Neural cell (in vitro differentiated cells): ENCODE measurements around the gene GATAD2A. TPM values are rescaled to one million over a fixed set of nuclear protein-coding genes. Genes with fewer than 3 reads are reported as not detected.

Experiments used
- H2AFZ ChIP-seq: fragments of 200-600, 300-800 bp; sonication (generic), shearing (Covaris generic); 2 replicates; pipeline ENCODE4 v1.6.0; 2014; ENCODE audit warnings: low read depth, mild to moderate bottlenecking, antibody characterized with exemption, low read length, moderate library complexity
- H3F3A ChIP-seq: fragments of 200-600 bp; shearing (Covaris generic); 2 replicates; pipeline ENCODE4 v1.6.1; 2016; ENCODE audit warnings: mild to moderate bottlenecking, moderate library complexity, mixed read lengths, antibody characterized with exemption, low read length; ENCODE audit not compliant: insufficient read depth, poor library complexity, severe bottlenecking
- H3K27ac ChIP-seq: fragments of 200-600, 300-800 bp; sonication (generic), shearing (Covaris generic); 2 replicates; pipeline ENCODE4 v1.5.1; 2014; ENCODE audit warnings: mild to moderate bottlenecking, low read length, moderate library complexity
- H3K27me3 ChIP-seq: fragments of 300-800, 200-600 bp; sonication (generic), shearing (Covaris generic); 2 replicates; pipeline ENCODE4 v1.6.0; 2014; ENCODE audit warnings: mild to moderate bottlenecking, low read depth, low read length, moderate library complexity; ENCODE audit not compliant: insufficient read depth
- H3K36me3 ChIP-seq: fragments of 300-800, 200-600 bp; sonication (generic), shearing (Covaris generic); 2 replicates; pipeline ENCODE4 v1.5.1; 2014; ENCODE audit warnings: mild to moderate bottlenecking, antibody characterized with exemption, low read length, moderate library complexity; ENCODE audit not compliant: insufficient read depth
- H3K4me2 ChIP-seq: fragments of 300-800, 200-600 bp; sonication (generic), shearing (Covaris generic); 2 replicates; pipeline ENCODE4 v1.6.0; 2014; ENCODE audit warnings: mild to moderate bottlenecking, low read length
- H3K4me3 ChIP-seq: fragments of 300-800, 200-600 bp; sonication (generic), shearing (Covaris generic); 2 replicates; pipeline ENCODE4 v1.5.1; 2014; ENCODE audit warnings: mild to moderate bottlenecking, low read length, moderate library complexity
- H3K79me2 ChIP-seq: fragments of 200-600 bp; shearing (Covaris generic); replicated peaks from 2 replicates; pipeline ENCODE4 v1.6.0; 2014; ENCODE audit warnings: mild to moderate bottlenecking, low read length, moderate library complexity; ENCODE audit not compliant: insufficient read depth
- H3K9ac ChIP-seq: fragments of 300-800, 200-600 bp; sonication (generic), shearing (Covaris generic); 2 replicates; pipeline ENCODE4 v1.6.1; 2016; ENCODE audit warnings: mild to moderate bottlenecking, low read length, mixed read lengths
- H3K9me2 ChIP-seq: fragments of 200-600 bp; shearing (Covaris generic); 2 replicates; pipeline ENCODE4 v1.6.1; 2016; ENCODE audit warnings: mild to moderate bottlenecking, low read length, mixed read lengths; ENCODE audit not compliant: insufficient read depth
- H3K9me3 ChIP-seq: fragments of 200-600, 300-800 bp; sonication (generic), shearing (Covaris generic); 2 replicates; pipeline ENCODE4 v1.6.1; 2016; ENCODE audit warnings: mild to moderate bottlenecking, mixed run types, low read length, moderate library complexity, mixed read lengths
- H4K20me1 ChIP-seq: fragments of 200-600 bp; shearing (Covaris generic); 2 replicates; pipeline ENCODE4 v1.6.1; 2016; ENCODE audit warnings: mild to moderate bottlenecking, mixed run types; ENCODE audit not compliant: insufficient read depth
- CTCF ChIP-seq: fragments of 450-650 bp; IDR thresholded peaks from 2 replicates; pipeline ENCODE4 v1.5.1; 2014; ENCODE audit warnings: antibody characterized with exemption, mild to moderate bottlenecking, moderate library complexity; ENCODE audit not compliant: poor library complexity, severe bottlenecking
- EP300 ChIP-seq: fragments of 450-650 bp; conservative IDR thresholded peaks from 2 replicates; pipeline ENCODE4 v1.6.1; 2014; ENCODE audit warnings: antibody characterized with exemption, mild to moderate bottlenecking, moderate library complexity; ENCODE audit not compliant: poor library complexity, severe bottlenecking
- EZH2 ChIP-seq: fragments of 200-600, 300-800 bp; shearing (Covaris generic), sonication (generic); IDR thresholded peaks from 2 replicates; pipeline ENCODE4 v1.6.1; 2014; ENCODE audit warnings: antibody characterized with exemption, low read length, borderline replicate concordance, mild to moderate bottlenecking; ENCODE audit not compliant: insufficient read depth, poor library complexity, severe bottlenecking
- MXI1 ChIP-seq: fragments of 450-650 bp; conservative IDR thresholded peaks from 2 replicates; pipeline ENCODE4 v1.6.1; 2014; ENCODE audit warnings: antibody characterized with exemption, mild to moderate bottlenecking; ENCODE audit not compliant: poor library complexity, severe bottlenecking
- POLR2AphosphoS5 ChIP-seq: IDR thresholded peaks from 2 replicates; pipeline ENCODE4 v1.6.1; 2012
- RAD21 ChIP-seq: fragments of 450-650 bp; conservative IDR thresholded peaks from 2 replicates; pipeline ENCODE4 v1.6.1; 2014; ENCODE audit warnings: antibody characterized with exemption, mild to moderate bottlenecking, moderate library complexity
- REST ChIP-seq: IDR thresholded peaks from 2 replicates; pipeline ENCODE4 v1.6.1; 2012; ENCODE audit warnings: borderline replicate concordance
- SMC3 ChIP-seq: fragments of 450-650 bp; conservative IDR thresholded peaks from 2 replicates; pipeline ENCODE4 v1.6.1; 2014; ENCODE audit warnings: antibody characterized with exemption, mild to moderate bottlenecking, moderate library complexity; ENCODE audit not compliant: poor library complexity
- TAF1 ChIP-seq: IDR thresholded peaks from 2 replicates; pipeline ENCODE4 v1.6.1; 2012; ENCODE audit warnings: low read depth
- polyA plus RNA-seq: library from polyadenylated mRNA; depleted of rRNA; stranded (reverse); fragments of >200 nt; gene quantifications from 2 replicates; pipeline ENCODE4 v1.2.3, GENCODE V29; 2014

Gene GATAD2A
- polyA plus RNA-seq, 1 donor from 2014 or later, result 13.9 TPM

- no peak overlapping the region for H3K4me3 ChIP-seq
Observed at GRCh38 chr19:19409631-19410030, 4.2 kb downstream of the GATAD2A start.

More at GRCh38 chr19:19409631-19410030, 4.2 kb downstream of the GATAD2A start:
- Histone ChIP-seq H2AFZ (no peak overlapping the region), H4K20me1 (no peaks in the 10 kb centered on the region), H3K27me3 (no peaks in the 10 kb centered on the region), H3K4me2 (no peak overlapping the region), H3K27ac (no peak overlapping the region), H3F3A (no peaks in the 10 kb centered on the region), H3K9me2 (no peaks in the 10 kb centered on the region), H3K9ac (no peak overlapping the region), H3K79me2 (peaks cover 37% of the 10 kb centered on the region), H3K9me3 (no peaks in the 10 kb centered on the region), H3K36me3 (no peaks in the 10 kb centered on the region)
- TF ChIP-seq POLR2AphosphoS5 (no peak), TAF1 (no peak), EP300 (no peak), REST (no peak), EZH2 (no peak), CTCF (no peak), RAD21 (no peak), MXI1 (no peak), SMC3 (no peak)
